Measurements from ENCODE around the gene PTPN21. TPM values are rescaled to one million over a fixed set of nuclear protein-coding genes. Genes with fewer than 3 reads are reported as not detected.

The PTPN21 gene
- total RNA-seq, 1 donor from 2014 or later: 30.1 TPM

GRCh38 chr14:88417594-88417993 is 137.2 kb downstream of the PTPN21 start:
- H3K36me3 Mint-ChIP-seq (ENCODE audit: low read depth, unreplicated experiment): peaks cover 36% of the 10 kb centered on the region
- no peak overlapping the region for H3K27ac Mint-ChIP-seq (ENCODE audit: unreplicated experiment)
- no peak overlapping the region for H2AFZ ChIP-seq (ENCODE audit: low read depth, low read length)
- H3K4me3 ChIP-seq (ENCODE audit: insufficient read depth, low read depth, low read length): no peak overlapping the region
- H3K9me3 ChIP-seq (ENCODE audit: insufficient read depth, low read depth, low read length): no peaks in the 10 kb centered on the region
- H3K36me3 ChIP-seq (ENCODE audit: insufficient read depth, low read length): no peaks in the 10 kb centered on the region
- H3K4me3 Mint-ChIP-seq (ENCODE audit: unreplicated experiment): no peak overlapping the region
- DNase-seq (ENCODE audit: low read depth) (no peak), FAIRE-seq (no peak)
- no peaks in the 10 kb centered on the region for H3K4me1 Mint-ChIP-seq (ENCODE audit: low read depth, unreplicated experiment)
- no peaks in the 10 kb centered on the region for H3K27me3 Mint-ChIP-seq (ENCODE audit: low read depth, unreplicated experiment)
- no peaks in the 10 kb centered on the region for H4K20me1 ChIP-seq (ENCODE audit: insufficient read depth, low read length)
- no peak overlapping the region for H3K4me2 ChIP-seq (ENCODE audit: low read length)
- no peaks in the 10 kb centered on the region for H3K79me2 ChIP-seq (ENCODE audit: insufficient read depth, low read length)
- no peak for TF ChIP-seq CTCF (IDR thresholded peaks at IDR 0.05; ENCODE audit: insufficient read depth, low read depth, low read length)
- TF ChIP-seq EZH2 (IDR thresholded peaks at IDR 0.05; ENCODE audit: insufficient read depth, low read length): no peak
- no peak overlapping the region for H3K27ac ChIP-seq (ENCODE audit: low read depth, low read length)
- no peaks in the 10 kb centered on the region for H3K27me3 ChIP-seq (ENCODE audit: insufficient read depth, low read length)
- H3K4me1 ChIP-seq (ENCODE audit: insufficient read depth, low read length): no peaks in the 10 kb centered on the region
- H3K9ac ChIP-seq (ENCODE audit: low read length): no peak overlapping the region
- H3K9me3 Mint-ChIP-seq (ENCODE audit: unreplicated experiment): peaks cover 17% of the 10 kb centered on the region

Other genes starting within 250 kb of the PTPN21 start
- gene KCNK10, start 231.7 kb downstream of the PTPN21 start, total RNA-seq: 0.12 and 0.14 TPM in 2 replicates
- 5.9 and 6.5 TPM in 2 replicates for gene SPATA7, start 169.3 kb downstream of the PTPN21 start, total RNA-seq
- gene ZC3H14, start 8.0 kb upstream of the PTPN21 start, total RNA-seq: 55.2 and 55.8 TPM in 2 replicates
- gene EML5, start 237.9 kb upstream of the PTPN21 start, total RNA-seq: 0.05 and 0.07 TPM in 2 replicates